ENCODE data around the gene KLRC4.
"Not testable (repeated sequence)": the region's sequence is repeated elsewhere in the genome, so short reads cannot be mapped to it uniquely, and the experiment has no call there.

The KLRC4 gene

DNA sequence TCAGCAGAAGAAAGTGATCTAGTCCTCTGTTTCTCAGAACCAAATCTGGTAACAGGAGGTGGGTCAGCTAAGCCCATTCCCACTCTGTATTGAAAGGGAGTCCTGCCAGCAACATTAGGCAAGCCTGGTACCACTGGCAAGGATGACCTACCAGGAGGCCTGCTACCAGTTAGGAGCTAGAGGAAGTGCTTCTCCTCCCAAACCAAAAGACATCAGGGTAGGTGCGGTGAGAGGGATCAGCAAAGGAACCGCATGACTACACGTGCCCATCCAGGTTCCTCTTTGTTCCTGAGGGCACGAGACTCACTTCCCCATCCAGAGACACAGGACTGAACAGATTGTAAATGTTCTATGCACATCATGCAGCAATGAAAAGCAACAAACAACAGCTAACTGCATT is 2.8 kb downstream of the KLRC4 start:
- in situ Hi-C loops (cut with HindIII; ENCODE audit: low sequenced_read_pairs): no loop called here
- no peak for DNase-seq (ENCODE audit: low read depth, low spot score)
- TF ChIP-seq, protein P1, sequence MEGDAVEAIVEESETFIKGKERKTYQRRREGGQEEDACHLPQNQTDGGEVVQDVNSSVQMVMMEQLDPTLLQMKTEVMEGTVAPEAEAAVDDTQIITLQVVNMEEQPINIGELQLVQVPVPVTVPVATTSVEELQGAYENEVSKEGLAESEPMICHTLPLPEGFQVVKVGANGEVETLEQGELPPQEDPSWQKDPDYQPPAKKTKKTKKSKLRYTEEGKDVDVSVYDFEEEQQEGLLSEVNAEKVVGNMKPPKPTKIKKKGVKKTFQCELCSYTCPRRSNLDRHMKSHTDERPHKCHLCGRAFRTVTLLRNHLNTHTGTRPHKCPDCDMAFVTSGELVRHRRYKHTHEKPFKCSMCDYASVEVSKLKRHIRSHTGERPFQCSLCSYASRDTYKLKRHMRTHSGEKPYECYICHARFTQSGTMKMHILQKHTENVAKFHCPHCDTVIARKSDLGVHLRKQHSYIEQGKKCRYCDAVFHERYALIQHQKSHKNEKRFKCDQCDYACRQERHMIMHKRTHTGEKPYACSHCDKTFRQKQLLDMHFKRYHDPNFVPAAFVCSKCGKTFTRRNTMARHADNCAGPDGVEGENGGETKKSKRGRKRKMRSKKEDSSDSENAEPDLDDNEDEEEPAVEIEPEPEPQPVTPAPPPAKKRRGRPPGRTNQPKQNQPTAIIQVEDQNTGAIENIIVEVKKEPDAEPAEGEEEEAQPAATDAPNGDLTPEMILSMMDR (IDR thresholded peaks at IDR 0.05; ENCODE audit: low read depth, low read length): no peak
- no peak overlapping the region for H3K4me3 ChIP-seq (ENCODE audit: low read depth, low read length)

DNA sequence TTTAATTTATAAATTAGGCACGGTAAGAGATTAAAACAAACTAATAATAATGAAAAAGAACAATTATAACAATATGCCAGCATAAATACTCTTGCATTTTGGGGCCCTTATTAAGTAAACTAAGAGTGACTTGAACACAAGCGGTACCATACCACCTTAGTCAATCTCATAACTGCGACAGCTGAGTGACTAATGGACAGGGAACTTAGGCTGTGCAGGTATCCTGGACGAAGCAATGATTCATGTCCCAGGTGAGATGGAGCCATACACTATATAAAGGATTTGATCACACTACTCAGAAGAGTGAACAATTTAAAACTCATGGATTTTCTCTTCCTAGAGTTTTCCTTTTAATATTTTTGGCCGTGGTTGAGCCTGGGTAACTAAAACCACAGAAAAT is 4.3 kb downstream of the KLRC4 start:
- in situ Hi-C loops (cut with HindIII; ENCODE audit: low sequenced_read_pairs): no loop called here
- DNase-seq (ENCODE audit: low read depth, low spot score): no peak
- TF ChIP-seq, protein P1 (IDR thresholded peaks at IDR 0.05; ENCODE audit: low read depth, low read length): no peak

DNA sequence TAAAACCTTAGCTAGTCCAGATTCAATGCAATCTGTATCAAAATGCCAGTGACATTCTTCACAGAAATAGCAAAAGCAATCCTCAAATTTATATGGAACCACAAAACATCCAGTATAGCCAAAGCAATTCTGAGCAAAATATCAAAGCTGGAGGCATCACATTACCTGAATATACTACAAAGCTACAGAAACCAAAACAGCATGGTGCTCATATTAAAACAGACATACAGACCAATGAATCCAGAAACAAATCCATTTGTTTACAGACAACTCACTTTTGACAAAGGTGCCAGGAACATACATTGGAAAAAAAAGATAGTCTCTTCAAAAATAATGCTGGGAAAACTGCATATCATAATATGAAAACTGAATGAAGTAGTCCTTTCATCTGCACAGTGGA is 4.8 kb downstream of the KLRC4 start:
- H3K4me3 ChIP-seq (ENCODE audit: low read depth, low read length): no peak overlapping the region
- TF ChIP-seq, protein P1 (IDR thresholded peaks at IDR 0.05; ENCODE audit: low read depth, low read length): no peak
- in situ Hi-C loops (cut with HindIII; ENCODE audit: low sequenced_read_pairs): no loop called here
- no peak for DNase-seq (ENCODE audit: low read depth, low spot score)

More for the DNA sequence above, 4.3 kb downstream of the KLRC4 start:
- no peak overlapping the region for H3K4me3 ChIP-seq (ENCODE audit: low read depth, low read length)

DNA sequence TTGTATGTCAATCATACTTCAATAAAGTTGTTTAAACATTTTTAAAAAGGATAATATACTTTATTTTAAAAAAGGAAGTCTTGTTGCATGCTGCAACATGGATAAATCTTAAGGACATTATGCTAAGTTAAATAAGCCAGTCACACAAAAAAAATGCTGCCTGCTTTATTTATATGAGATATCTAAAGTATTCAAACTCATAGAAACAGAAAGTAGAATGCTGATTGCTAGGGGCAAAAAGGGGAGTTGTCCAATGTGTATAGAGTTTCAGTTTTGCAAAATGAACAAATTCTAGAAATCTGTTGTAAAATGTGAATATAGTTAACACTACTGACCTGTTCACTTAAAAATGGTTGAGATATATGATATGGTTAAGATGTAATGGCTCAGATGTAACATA is 8.7 kb downstream of the KLRC4 start:
- in situ Hi-C loops (cut with HindIII; ENCODE audit: low sequenced_read_pairs): no loop called here
- TF ChIP-seq, protein P1 (IDR thresholded peaks at IDR 0.05; ENCODE audit: low read depth, low read length): no peak
- no peak overlapping the region for H3K4me3 ChIP-seq (ENCODE audit: low read depth, low read length)
- DNase-seq (ENCODE audit: low read depth, low spot score): no peak

DNA sequence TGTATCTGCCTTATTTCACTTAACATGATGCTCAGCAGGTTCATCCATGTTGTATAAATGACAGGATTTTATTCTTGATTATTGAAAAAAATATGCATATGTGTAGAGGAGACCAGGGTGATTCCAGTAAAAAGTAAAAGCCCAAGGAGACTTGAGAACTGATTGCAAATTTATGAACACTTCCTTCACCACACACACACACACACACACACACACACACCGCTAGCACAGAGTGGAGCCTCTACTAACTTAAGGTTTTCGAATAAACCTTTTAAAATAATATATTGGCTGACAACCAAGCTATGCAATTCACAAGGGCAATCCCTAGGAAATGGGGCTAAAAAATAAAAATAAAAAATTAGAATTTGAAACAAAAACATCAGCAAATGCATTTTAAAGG is 11.4 kb downstream of the KLRC4 start:
- DNase-seq (ENCODE audit: low read depth, low spot score): no peak
- no peak overlapping the region for H3K4me3 ChIP-seq (ENCODE audit: low read depth, low read length)
- TF ChIP-seq, protein P1 (IDR thresholded peaks at IDR 0.05; ENCODE audit: low read depth, low read length): no peak
- in situ Hi-C loops (cut with HindIII; ENCODE audit: low sequenced_read_pairs): no loop called here

DNA sequence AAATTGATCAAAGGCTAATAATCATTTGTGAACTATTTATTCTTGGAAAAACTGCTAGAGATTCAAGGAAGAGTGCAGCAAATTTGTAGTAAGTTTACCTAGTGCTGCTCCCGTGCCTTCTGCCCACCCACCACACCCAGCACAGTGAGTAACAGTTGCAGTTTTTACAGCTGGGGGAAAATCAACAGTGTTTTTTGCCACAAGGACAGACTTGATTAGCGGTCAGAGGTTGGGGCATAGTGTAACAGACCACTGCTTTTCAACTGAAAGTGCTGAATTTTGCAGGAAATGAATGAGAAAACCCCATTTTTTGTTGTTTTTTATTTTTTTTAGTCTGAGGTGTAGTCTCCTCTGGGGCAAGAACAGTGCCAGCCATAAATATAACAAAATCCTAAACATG is 12.3 kb downstream of the KLRC4 start:
- DNase-seq (ENCODE audit: low read depth, low spot score): no peak

GRCh38 chr12:10396176-10396575 is 13.4 kb downstream of the KLRC4 start:
- in situ Hi-C loops (cut with HindIII; ENCODE audit: low sequenced_read_pairs); H3K4me3 ChIP-seq (ENCODE audit: low read depth, low read length): not testable (repeated sequence)

More for the DNA sequence above, 12.3 kb downstream of the KLRC4 start:
- in situ Hi-C loops (cut with HindIII; ENCODE audit: low sequenced_read_pairs): no loop called here
- no peak overlapping the region for H3K4me3 ChIP-seq (ENCODE audit: low read depth, low read length)
- TF ChIP-seq, protein P1 (IDR thresholded peaks at IDR 0.05; ENCODE audit: low read depth, low read length): no peak

More at GRCh38 chr12:10396176-10396575, 13.4 kb downstream of the KLRC4 start:
- not testable (repeated sequence) for DNase-seq (ENCODE audit: low read depth, low spot score)

Measured in astrocyte of the spinal cord (primary cell).